HG02840 (cell line): ENCODE data around the gene APOBEC4.

Experiments
- ATAC-seq: cut with Tn5 transposase; IDR thresholded peaks from one replicate; pipeline ENCODE4 v1.9.1; 2021; ENCODE audit warnings: mild to moderate bottlenecking, moderate library complexity, moderate number of reproducible peaks; ENCODE audit not compliant: unreplicated experiment, low FRiP score

The APOBEC4 gene

GRCh38 chr1:183675883-183676585 is 22.9 kb upstream of the APOBEC4 start:
- no peak for ATAC-seq

DNA sequence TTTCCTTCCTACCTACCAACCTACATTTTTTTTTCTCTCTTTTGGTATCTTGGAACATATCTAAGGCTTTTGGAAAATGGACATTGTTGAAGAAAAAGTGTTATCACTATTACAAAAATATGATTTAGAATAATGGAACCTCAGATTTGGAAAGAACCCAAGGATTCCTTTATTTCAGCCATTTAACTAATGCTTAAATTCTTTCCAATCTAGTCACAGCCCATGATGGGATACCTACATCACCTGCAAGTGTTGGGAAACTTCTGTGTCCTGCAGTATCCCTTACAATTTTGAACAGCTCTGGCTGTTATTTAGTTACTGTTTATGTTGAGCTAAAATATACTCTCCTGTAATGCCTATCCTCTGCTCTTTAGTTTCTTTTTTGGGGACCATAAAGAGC is 22.3 kb upstream of the APOBEC4 start:
- ATAC-seq = no peak

DNA sequence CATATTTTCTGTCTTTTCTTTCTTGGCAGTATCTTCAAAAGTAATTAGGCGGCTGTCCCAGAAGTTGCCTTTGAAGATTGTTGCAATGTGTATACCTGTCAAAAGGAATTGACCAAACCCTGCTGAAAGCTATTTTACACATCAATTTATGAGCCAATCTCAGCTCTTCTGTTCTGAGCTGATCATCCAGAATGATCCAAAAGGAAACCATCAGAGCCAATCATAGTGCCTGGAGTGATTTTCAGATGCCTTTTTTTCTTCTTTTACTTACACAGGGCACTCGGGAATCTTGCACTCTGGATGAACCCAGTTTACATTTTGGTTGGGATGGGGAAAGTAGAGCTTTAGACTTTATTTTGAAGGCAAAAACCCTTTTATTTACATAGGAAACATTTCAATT is 21.8 kb upstream of the APOBEC4 start:
- no peak for ATAC-seq

GRCh38 chr1:183674339-183674738 is 21.2 kb upstream of the APOBEC4 start:
- no peak for ATAC-seq

GRCh38 chr1:183673605-183674323 is 20.6 kb upstream of the APOBEC4 start:
- ATAC-seq = no peak

GRCh38 chr1:183670169-183670568 is 17.1 kb upstream of the APOBEC4 start:
- no peak for ATAC-seq

GRCh38 chr1:183656355-183656754 is 3.2 kb upstream of the APOBEC4 start:
- no peak for ATAC-seq

DNA sequence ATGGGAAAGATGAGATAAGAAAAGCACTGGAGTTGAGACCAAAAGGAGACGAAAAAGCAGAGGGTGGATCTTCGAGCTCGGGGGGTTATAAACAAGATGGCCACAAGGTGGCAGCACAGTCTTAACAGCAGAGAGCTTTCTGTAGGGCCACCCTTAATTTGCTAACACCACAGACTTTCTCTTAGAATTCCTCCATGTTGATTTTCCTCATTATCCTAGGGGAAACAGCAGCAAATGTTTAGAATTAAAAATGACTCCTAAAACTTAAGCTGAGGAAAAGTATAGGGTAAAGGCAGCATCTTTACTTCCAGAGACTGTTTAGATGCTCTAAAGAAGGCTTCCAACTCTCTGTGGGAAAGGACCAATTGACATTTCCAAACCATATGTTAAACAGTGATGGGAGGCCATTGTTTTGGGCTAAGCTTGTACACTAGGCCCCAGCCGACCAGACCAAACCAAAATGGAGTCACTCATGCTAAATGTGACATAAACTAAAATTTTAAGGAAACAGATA is 2.5 kb upstream of the APOBEC4 start:
- no peak for ATAC-seq

- no peak for ATAC-seq
Observed at GRCh38 chr1:183654706-183655105, 1.6 kb upstream of the APOBEC4 start.

DNA sequence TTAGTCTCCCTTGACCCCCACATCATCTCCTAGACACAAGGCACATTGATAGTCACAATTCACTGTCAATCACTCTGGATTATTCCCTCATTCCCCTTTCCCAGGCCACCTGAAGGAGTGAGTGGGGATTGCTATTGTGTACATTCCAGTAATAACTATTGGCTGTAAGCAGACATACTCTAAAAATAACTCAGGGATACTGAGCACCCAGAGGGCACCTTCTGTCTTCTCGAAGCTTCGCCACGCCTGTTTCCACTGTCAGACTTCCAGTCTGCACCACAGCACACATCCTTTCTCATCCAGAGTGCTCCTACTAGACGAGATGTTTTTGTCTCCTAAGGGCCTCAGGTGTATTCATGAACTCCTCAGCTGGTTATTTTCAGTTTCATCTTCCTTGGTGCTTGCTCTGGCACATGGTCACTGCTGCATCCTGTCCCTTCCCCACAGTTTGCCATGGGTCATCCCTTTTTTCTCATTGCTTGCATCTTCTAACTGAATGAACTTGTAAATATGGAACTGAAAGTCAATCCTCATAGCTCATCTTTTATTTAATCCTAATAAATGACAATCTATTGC is 848 bp upstream of the APOBEC4 start:
- no peak for ATAC-seq

GRCh38 chr1:183653462-183653794 is 312 bp upstream of the APOBEC4 start:
- no peak for ATAC-seq

- ATAC-seq = no peak
Observed at GRCh38 chr1:183652107-183652506, 1.0 kb downstream of the APOBEC4 start.

GRCh38 chr1:183651612-183652011 is 1.5 kb downstream of the APOBEC4 start:
- no peak for ATAC-seq

DNA sequence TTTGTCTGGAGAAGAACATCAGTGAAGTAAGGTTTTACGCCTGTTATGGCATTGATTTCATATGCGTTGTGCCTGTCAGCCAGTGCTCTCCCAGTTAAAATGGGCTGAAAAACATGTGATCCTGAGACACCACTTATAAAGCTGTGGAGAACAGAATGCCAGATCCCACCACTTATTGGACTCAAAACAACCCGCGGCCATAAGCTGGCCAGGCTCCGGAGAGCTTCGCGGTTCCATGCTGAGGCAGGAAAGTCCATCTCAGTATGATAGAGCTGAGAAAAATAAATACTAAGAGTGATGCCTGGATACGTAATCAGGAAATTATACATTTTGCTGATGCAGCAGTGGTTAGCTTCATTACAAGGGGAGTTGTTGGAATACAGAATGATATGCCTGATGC is 5.1 kb downstream of the APOBEC4 start:
- no peak for ATAC-seq

- no peak for ATAC-seq
Observed at GRCh38 chr1:183646776-183647175, 6.3 kb downstream of the APOBEC4 start.

DNA sequence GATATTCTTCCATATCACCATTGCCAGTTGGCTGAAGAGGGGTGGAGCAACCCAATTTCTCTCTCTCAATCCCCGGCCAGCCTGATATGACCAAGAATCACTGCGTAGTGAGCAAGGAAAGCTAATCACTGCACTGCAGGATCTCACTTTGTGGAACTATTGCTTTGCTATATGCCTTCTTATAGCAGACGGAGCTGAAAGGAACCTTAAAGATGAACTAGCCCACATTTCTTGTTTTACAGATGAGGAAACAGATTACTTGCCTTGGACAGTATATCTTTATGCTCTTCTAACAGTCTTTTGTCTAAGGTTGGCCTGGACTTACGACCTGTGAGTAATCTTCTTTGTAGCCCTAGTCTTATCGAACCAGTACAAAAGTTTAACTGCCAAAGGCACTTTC is 7.6 kb downstream of the APOBEC4 start:
- no peak for ATAC-seq

DNA sequence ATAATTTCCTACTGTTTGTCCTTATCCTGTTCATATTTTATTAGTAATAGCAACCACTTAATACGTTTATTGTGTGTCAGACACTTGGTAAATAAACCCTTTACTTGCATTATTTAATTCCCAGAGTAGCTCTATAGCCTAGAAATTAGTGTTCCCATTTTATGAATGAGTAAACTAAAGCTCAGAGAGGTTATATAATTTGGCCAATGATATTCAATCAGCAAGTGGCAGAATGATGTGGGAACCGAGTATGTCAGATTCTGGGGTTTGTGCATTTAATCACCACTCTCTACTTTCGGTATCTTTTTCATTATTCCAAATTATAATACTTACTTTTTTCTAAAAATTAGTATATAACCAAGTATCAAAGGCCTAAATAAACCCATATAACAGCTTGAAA is 10.9 kb downstream of the APOBEC4 start:
- ATAC-seq = no peak

DNA sequence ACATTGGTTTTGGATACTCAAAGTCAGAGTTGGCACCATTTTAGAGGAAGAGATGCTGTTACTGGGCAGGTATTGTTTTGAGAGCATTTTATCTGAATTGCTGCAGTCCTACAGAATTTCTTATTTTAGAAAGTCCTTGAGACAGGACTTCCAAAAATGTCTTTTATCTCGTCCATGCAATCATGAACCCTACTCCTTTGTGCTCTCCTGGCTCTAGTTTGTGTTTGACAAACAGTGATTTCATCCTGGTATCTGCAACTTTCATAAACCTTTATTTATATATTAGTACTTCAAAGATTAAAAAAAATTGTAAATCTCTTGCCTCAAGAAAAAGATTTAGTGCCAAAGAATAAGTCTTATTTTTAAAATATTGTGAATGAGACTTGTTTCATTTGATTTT is 12.9 kb downstream of the APOBEC4 start:
- ATAC-seq = no peak

- ATAC-seq = no peak
Observed at GRCh38 chr1:183638649-183639387, 14.3 kb downstream of the APOBEC4 start.

GRCh38 chr1:183636783-183637182 is 16.3 kb downstream of the APOBEC4 start:
- ATAC-seq = no peak

DNA sequence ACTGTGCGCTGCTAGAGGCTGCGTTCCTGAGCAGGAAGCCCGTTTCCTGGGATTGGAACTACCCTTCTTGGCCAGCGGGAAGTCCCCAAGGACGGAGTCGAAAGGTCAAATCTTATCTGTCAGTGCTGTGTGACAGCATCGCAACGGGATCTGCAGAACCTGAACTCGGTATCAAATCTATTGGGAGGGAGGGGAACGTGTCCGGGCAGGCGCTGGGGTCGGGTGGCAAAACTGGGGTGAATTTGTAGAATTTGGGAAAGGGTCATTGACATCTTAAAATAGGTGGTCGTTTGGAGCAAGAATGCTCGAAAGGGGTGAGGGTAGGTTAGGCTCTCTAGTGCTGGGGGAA is 16.8 kb downstream of the APOBEC4 start:
- no peak for ATAC-seq
